ENCODE measurements around the gene ZNF512B.
"Not testable (repeated sequence)": the region's sequence is repeated elsewhere in the genome, so short reads cannot be mapped to it uniquely, and the experiment has no call there.

Gene ZNF512B

GRCh38 chr20:63963784-63964301 is 5.9 kb downstream of the ZNF512B start:
- no peak for DNase-seq

- DNase-seq = no peak
Observed at GRCh38 chr20:63963348-63963741, 6.4 kb downstream of the ZNF512B start.

- DNase-seq = no peak
Observed at GRCh38 chr20:63962426-63963347, 7.0 kb downstream of the ZNF512B start.

- DNase-seq = no peak
Observed at GRCh38 chr20:63961664-63962425, 7.9 kb downstream of the ZNF512B start.

- not testable (repeated sequence) for DNase-seq
Observed at GRCh38 chr20:63960654-63961621, 8.8 kb downstream of the ZNF512B start.

- no peak for DNase-seq
Observed at GRCh38 chr20:63959699-63960075, 10.0 kb downstream of the ZNF512B start.

GRCh38 chr20:63958964-63959698 is 10.6 kb downstream of the ZNF512B start:
- DNase-seq = no peak

- DNase-seq = no peak
Observed at GRCh38 chr20:63958471-63958870, 11.3 kb downstream of the ZNF512B start.

- no peak for DNase-seq
Observed at GRCh38 chr20:63957690-63958441, 11.9 kb downstream of the ZNF512B start.

GRCh38 chr20:63957004-63957689 is 12.6 kb downstream of the ZNF512B start:
- peak in 41 of 56 donors; percentile 9 to 73 (median 44) for DNase-seq

GRCh38 chr20:63956664-63957003 is 13.1 kb downstream of the ZNF512B start:
- DNase-seq = peak in 2 of 56 donors; percentile 17 to 62

GRCh38 chr20:63955827-63956663 is 13.7 kb downstream of the ZNF512B start, which contains the start of gene UCKL1:
Gene UCKL1 (minus strand): TSS chr20:63956416. CDS start chr20:63956372, 44 bp downstream.
- peak in 53 of 56 donors; percentile 47 to 98 (median 82) for DNase-seq

GRCh38 chr20:63955281-63955826 is 14.4 kb downstream of the ZNF512B start:
- peak in 30 of 56 donors; percentile 10 to 67 (median 48) for DNase-seq

- no peak for DNase-seq
Observed at GRCh38 chr20:63953764-63954429, 15.8 kb downstream of the ZNF512B start.

- DNase-seq = no peak
Observed at GRCh38 chr20:63952769-63953168, 17.0 kb downstream of the ZNF512B start.

- peak in 1 of 56 donors; percentile 19 for DNase-seq
Observed at GRCh38 chr20:63952210-63952535, 17.6 kb downstream of the ZNF512B start.

Data from amygdala (tissue), 56 donors.